K562 (cell line): ENCODE results near the gene MATK. TPM values are rescaled to one million over a fixed set of nuclear protein-coding genes. Genes with fewer than 3 reads are reported as not detected.

ENCODE experiments used
- ATAC-seq: fragments of 200-7000 bp; cut with Tn5 transposase; 3 replicates; pipeline ENCODE4 v1.9.1; 2020; ENCODE audit warnings: moderate library complexity
- BruUV-seq: library from RNA; stranded (reverse); fragments of 400-500 nt; replicated peaks from 2 replicates; lab custom pipeline; 2021; lab: Mats Ljungman, UMichigan
- CTCF ChIA-PET: fragments of 300-600 bp; formaldehyde crosslinking; extraction: SDS; loops from one replicate; lab custom pipeline; 2021; ENCODE audit warnings: low intra/inter-chr PET ratio; lab: Yijun Ruan, JAX
- POLR2A ChIA-PET: fragments of 300-600, 350-650 bp; sonication (Branson Sonifier 250); formaldehyde crosslinking; extraction: SDS; loops from one replicate; lab custom pipeline; 2021; ENCODE audit warnings: antibody characterized with exemption, inconsistent platforms; lab: Yijun Ruan, JAX
- DNase-seq, 4 experiments: peaks; one replicate each; pipeline versions ENCODE4 v3.0.0 to v3.0.0-alpha.2; 2011 to 2018; ENCODE audit warnings: low spot score in 3 of 4, mixed read lengths in 3 of 4; ENCODE audit errors: extremely low read depth in 1 of 4
- FAIRE-seq: peaks from 2 replicates; lab custom pipeline; 2011; peaks lifted over from hg19 to GRCh38; lab: Jason Lieb, UNC
- H2AFZ ChIP-seq: 2 replicates; pipeline ENCODE4 v1.6.0; 2011; ENCODE audit warnings: low read depth, low read length, control low read depth, inconsistent platforms
- H3K27ac ChIP-seq: fragments of 200-600 bp; 3 replicates; pipeline ENCODE4 v1.8.0; 2011; ENCODE audit warnings: low read depth, mild to moderate bottlenecking, control low read depth, inconsistent platforms, low read length, moderate library complexity, mixed read lengths; ENCODE audit errors: extremely low read depth
- H3K27me3 ChIP-seq, 2 experiments: fragments of 300-600 bp in 1 of 2; 2 replicates in 1 of 2; 3 replicates in 1 of 2; pipeline versions ENCODE4 v1.6.0 to v1.8.0; 2011; ENCODE audit warnings: inconsistent platforms in 2 of 2, low read length in 2 of 2, mild to moderate bottlenecking in 1 of 2, mixed read lengths in 1 of 2, moderate library complexity in 1 of 2; ENCODE audit not compliant: control insufficient read depth in 2 of 2, insufficient read depth in 2 of 2
- H3K36me3 ChIP-seq: fragments of 300-600 bp; 3 replicates; pipeline ENCODE4 v1.8.0; 2011; ENCODE audit warnings: mild to moderate bottlenecking, low read length, inconsistent platforms; ENCODE audit not compliant: control insufficient read depth, insufficient read depth
- H3K4me1 ChIP-seq, 2 experiments: fragments of 200-600 bp in 1 of 2; replicated peaks in 1 of 2; 2 replicates in 1 of 2; 3 replicates in 1 of 2; pipeline versions ENCODE4 v1.5.1 to v1.8.0; 2011; ENCODE audit warnings: inconsistent platforms in 2 of 2, low read length in 2 of 2, mild to moderate bottlenecking in 1 of 2, mixed read lengths in 1 of 2, moderate library complexity in 1 of 2; ENCODE audit not compliant: control insufficient read depth in 2 of 2, insufficient read depth in 2 of 2
- H3K4me2 ChIP-seq: 2 replicates; pipeline ENCODE4 v1.6.1; 2011; ENCODE audit warnings: low read length, control low read depth, inconsistent platforms, mixed read lengths; ENCODE audit not compliant: insufficient read depth
- H3K4me3 ChIP-seq: fragments of 200-600 bp; sonication (generic), shearing (Covaris generic); 2 replicates; pipeline ENCODE4 v1.5.1; 2016; ENCODE audit warnings: control low read depth, inconsistent platforms
- H3K79me2 ChIP-seq: fragments of 200-600 bp; 3 replicates; pipeline ENCODE4 v1.8.0; 2011; ENCODE audit warnings: low read length, inconsistent platforms; ENCODE audit not compliant: control insufficient read depth, insufficient read depth
- H3K9ac ChIP-seq, 2 experiments: 2 replicates each; pipeline versions ENCODE4 v1.6.0 to v1.6.1; 2011; ENCODE audit warnings: low read depth in 2 of 2, low read length in 2 of 2, control low read depth in 1 of 2, inconsistent platforms in 1 of 2, mild to moderate bottlenecking in 1 of 2, mixed read lengths in 1 of 2; ENCODE audit not compliant: insufficient read depth in 1 of 2
- H3K9me1 ChIP-seq: one replicate; pipeline ENCODE4 v1.6.0; 2011; ENCODE audit warnings: inconsistent platforms, mild to moderate bottlenecking, low read length, moderate library complexity; ENCODE audit not compliant: control insufficient read depth, insufficient read depth
- H3K9me3 ChIP-seq: replicated peaks from 2 replicates; pipeline ENCODE4 v1.5.1; 2011; ENCODE audit warnings: low read depth, low read length, inconsistent platforms; ENCODE audit not compliant: control insufficient read depth, insufficient read depth
- H4K20me1 ChIP-seq: replicated peaks from 2 replicates; pipeline ENCODE4 v1.6.1; 2011; ENCODE audit warnings: low read length, inconsistent platforms, mixed read lengths; ENCODE audit not compliant: control insufficient read depth, insufficient read depth
- ARID2 ChIP-seq: fragments of 450-650 bp; IDR thresholded peaks from 2 replicates; pipeline ENCODE4 v1.6.1; 2017; ENCODE audit warnings: antibody characterized with exemption, mild to moderate bottlenecking
- KDM4B ChIP-seq, 2 experiments: fragments of 450-650 bp in 1 of 2; sonication (generic) in 1 of 2; IDR thresholded peaks; 2 replicates each; pipeline ENCODE4 v1.6.1; 2016 to 2017; ENCODE audit warnings: borderline replicate concordance in 2 of 2, antibody characterized with exemption in 1 of 2, low read depth in 1 of 2, mild to moderate bottlenecking in 1 of 2
- PPARD ChIP-seq: fragments of 250-450 bp; sonication (Bioruptor Pico); IDR thresholded peaks from 2 replicates; pipeline ENCODE4 v1.8.0; 2022; ENCODE audit warnings: inconsistent platforms, mild to moderate bottlenecking, moderate library complexity
- SP1 ChIP-seq: sonication (generic); formaldehyde crosslinking; IDR thresholded peaks from 2 replicates; pipeline ENCODE4 v1.8.1; 2022; ENCODE audit warnings: mild to moderate bottlenecking, missing genetic modification reagents
- ZKSCAN1 ChIP-seq: fragments of 150-350 bp; IDR thresholded peaks from 2 replicates; pipeline ENCODE4 v1.6.1; 2016; ENCODE audit warnings: low read depth, low read length
- ZNF707 ChIP-seq: fragments of 250-450 bp; sonication (Bioruptor Pico); conservative IDR thresholded peaks from 2 replicates; pipeline ENCODE4 v1.8.0; 2022; ENCODE audit warnings: inconsistent platforms, mild to moderate bottlenecking, moderate library complexity
- WGBS: fragments of 100-300 bp; shearing (Covaris generic); methylation state at CpG from one replicate; pipeline ENCODE4 v1.1.6; 2016; ENCODE audit warnings: low coverage, mixed read lengths; ENCODE audit not compliant: insufficient coverage; ENCODE audit errors: missing lambda C conversion rate; 5-methylcytosine and 5-hydroxymethylcytosine counted together
- in situ Hi-C: fragments of 300-500 bp; cut with MboI; formaldehyde crosslinking; loops from 4 replicates; pipeline ENCODE4 v1.15.0; 2018; ENCODE audit warnings: inconsistent platforms, mixed read lengths
- intact Hi-C: fragments of 100-400 bp; cut with micrococcal nuclease; formaldehyde crosslinking; loops from 2 replicates; pipeline ENCODE4 v1.14.2; 2022
- polyA plus RNA-seq, 8 experiments: library from polyadenylated mRNA; depleted of rRNA in 4 of 8; stranded (reverse) in 5 of 8; unstranded in 3 of 8; fragments of >200 nt; fragmentation: Nextera tagmentation in 2 of 8; fragmentation: Illumina TruSeq in 1 of 8; extraction: Ambion mirVana in 2 of 8; extraction: Trizol in 1 of 8; gene quantifications; 2 replicates each; pipeline versions ENCODE4 v1.2.1 to v1.2.3, GENCODE V29; 2011 to 2014; ENCODE audit warnings: inconsistent platforms in 1 of 8, missing spikeins in 1 of 8
- total RNA-seq, 7 experiments: library from RNA; depleted of rRNA in 6 of 7; stranded (reverse); fragments of >200 nt in 6 of 7; fragmentation: Illumina TruSeq in 2 of 7; extraction: Trizol in 2 of 7; gene quantifications; 2 replicates each; pipeline versions ENCODE4 v1.2.1 to v1.2.3, GENCODE V29; 2011 to 2021; ENCODE audit warnings: low replicate concordance in 1 of 7
- TF ChIP-seq, protein P1 (sequence below): fragments of 450-650 bp; IDR thresholded peaks from 2 replicates; pipeline ENCODE4 v1.6.1; 2014; ENCODE audit warnings: low read depth, mild to moderate bottlenecking, moderate library complexity, borderline replicate concordance

The MATK gene
- total and polyA plus RNA-seq, 9 of the 15 experiments (the other 6 are each of a cell fraction or from before 2014, with no cell fraction given): 0.08 to 41.5 (median 21.4) TPM

DNA sequence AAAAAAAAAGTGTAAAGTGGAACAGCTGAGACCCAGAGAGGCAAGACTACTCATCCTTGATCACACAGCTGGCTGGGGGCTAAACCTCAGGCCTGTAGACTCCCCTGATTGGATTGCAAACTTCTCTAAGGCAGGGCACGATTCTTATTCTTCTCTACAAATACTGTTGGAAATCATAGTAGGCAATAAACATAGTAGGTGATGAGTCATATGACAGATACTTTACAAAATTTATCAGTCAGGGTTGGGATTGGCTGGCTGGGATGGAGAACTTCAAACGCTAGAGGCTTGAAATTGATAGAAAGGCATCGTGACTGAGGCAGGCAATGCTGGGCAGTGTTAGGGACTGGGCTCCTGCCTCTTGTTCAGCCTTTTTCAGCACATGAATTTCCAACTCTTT lies 5.9 kb upstream of the MATK start (continued):
- no peak for TF ChIP-seq SP1 (CRISPR knock-in tag)
- TF ChIP-seq ARID2: no peak

DNA sequence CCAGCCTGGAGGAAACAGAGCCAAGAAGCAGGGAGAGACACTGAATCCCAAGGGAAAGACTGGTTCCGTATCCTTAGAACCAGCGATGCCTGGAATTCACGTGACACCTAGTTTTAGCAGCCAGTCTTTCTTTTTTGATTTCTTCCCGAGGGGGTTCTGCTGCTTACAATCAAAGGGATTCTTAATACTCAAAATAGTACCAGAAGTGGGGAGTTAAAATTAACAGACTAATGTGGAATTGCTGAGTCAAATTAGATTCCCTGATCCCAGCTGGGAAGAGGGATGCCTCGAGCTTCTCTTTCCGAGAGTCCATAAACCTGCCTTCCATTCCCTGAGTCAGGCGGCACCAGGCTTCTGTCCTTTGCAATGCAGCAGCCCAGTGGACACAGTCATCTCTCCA lies 4.8 kb upstream of the MATK start:
- no peak overlapping the region for H3K4me3 ChIP-seq
- FAIRE-seq (no peak), DNase-seq (no peak), ATAC-seq (no peak)
- TF ChIP-seq ZKSCAN1 (no peak), PPARD (no peak), ZNF707 (CRISPR knock-in tag) (peak; percentile 88), KDM4B (IDR thresholded peaks at IDR 0.05; ENCODE audit: borderline replicate concordance in 2 of 2, low read depth in 1 of 2) (no peak)
- TF ChIP-seq, protein P1, sequence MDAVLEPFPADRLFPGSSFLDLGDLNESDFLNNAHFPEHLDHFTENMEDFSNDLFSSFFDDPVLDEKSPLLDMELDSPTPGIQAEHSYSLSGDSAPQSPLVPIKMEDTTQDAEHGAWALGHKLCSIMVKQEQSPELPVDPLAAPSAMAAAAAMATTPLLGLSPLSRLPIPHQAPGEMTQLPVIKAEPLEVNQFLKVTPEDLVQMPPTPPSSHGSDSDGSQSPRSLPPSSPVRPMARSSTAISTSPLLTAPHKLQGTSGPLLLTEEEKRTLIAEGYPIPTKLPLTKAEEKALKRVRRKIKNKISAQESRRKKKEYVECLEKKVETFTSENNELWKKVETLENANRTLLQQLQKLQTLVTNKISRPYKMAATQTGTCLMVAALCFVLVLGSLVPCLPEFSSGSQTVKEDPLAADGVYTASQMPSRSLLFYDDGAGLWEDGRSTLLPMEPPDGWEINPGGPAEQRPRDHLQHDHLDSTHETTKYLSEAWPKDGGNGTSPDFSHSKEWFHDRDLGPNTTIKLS: no peak
- peaks cover 0 to 9% of the 10 kb centered on the region in 2 experiments; a peak in 1 of 5 replicates for H3K27me3 ChIP-seq
- 0 out of 2 replicates have a peak, but pooled peaks cover 2% of the 10 kb centered on the region for H3K9me3 ChIP-seq
- no peak overlapping the region for H3K27ac ChIP-seq
- H2AFZ ChIP-seq: no peak overlapping the region
- no peaks in the 10 kb centered on the region; the same call in 2 of the 3 replicates for H3K79me2 ChIP-seq
- H3K4me1 ChIP-seq: peaks cover 0 to 9% of the 10 kb centered on the region in 2 experiments; a peak in 2 of 5 replicates
- no peaks in the 10 kb centered on the region for H3K9me1 ChIP-seq
- no TSS peak for BruUV-seq
- POLR2A ChIA-PET: no interaction called here
- in situ Hi-C loops: no loop called here
- no peaks in the 10 kb centered on the region for H4K20me1 ChIP-seq
- 58% methylated on average over 7 of the region's 7 CpGs for WGBS
- no peaks in the 10 kb centered on the region for H3K36me3 ChIP-seq
- H3K9ac ChIP-seq: no peak overlapping the region
- no peak overlapping the region for H3K4me2 ChIP-seq
- intact Hi-C loops: no loop called here
- CTCF ChIA-PET: no interaction called here
